HEK293 (cell line): ENCODE measurements around the gene BRD1.
A peak's percentile ranks its signal among the peaks of the same experiment; 100 is the strongest.

Experiments used
- CTCF ChIA-PET: fragments of 350-600 bp; formaldehyde crosslinking; extraction: SDS; loops from one replicate; lab custom pipeline; 2021; ENCODE audit warnings: antibody characterized with exemption; lab: Yijun Ruan, JAX
- POLR2A ChIA-PET: fragments of 300-600 bp; formaldehyde crosslinking; extraction: SDS; loops from one replicate; lab custom pipeline; 2020; ENCODE audit warnings: antibody characterized with exemption, inconsistent platforms; lab: Yijun Ruan, JAX
- H3K27ac ChIP-seq: fragments of 200-500 bp; sonication (Bioruptor generic); 2 replicates; pipeline ENCODE4 v1.5.1; 2014; ENCODE audit warnings: low read depth, low read length, control low read depth, inconsistent platforms; ENCODE audit errors: extremely low read depth
- H3K36me3 ChIP-seq, 2 experiments: fragments of 200-500 bp in 1 of 2; sonication (Bioruptor generic) in 1 of 2; 1 replicate in 1 of 2; 2 replicates in 1 of 2; pipeline ENCODE4 v1.5.1; 2014 to 2017; ENCODE audit warnings: inconsistent platforms in 2 of 2, low read length in 2 of 2; ENCODE audit not compliant: control insufficient read depth in 2 of 2, insufficient read depth in 1 of 2
- H3K4me1 ChIP-seq: fragments of 200-500 bp; sonication (Bioruptor generic); 2 replicates; pipeline ENCODE4 v1.5.1; 2014; ENCODE audit warnings: mild to moderate bottlenecking, low read length, inconsistent platforms; ENCODE audit not compliant: control insufficient read depth, insufficient read depth
- H3K4me3 ChIP-seq: 2 replicates; pipeline ENCODE4 v1.5.1; 2011; ENCODE audit warnings: low read depth, mild to moderate bottlenecking, control low read depth, low read length, moderate library complexity
- H3K9me3 ChIP-seq: fragments of 200-500 bp; sonication (Bioruptor generic); 2 replicates; pipeline ENCODE4 v1.5.1; 2014; ENCODE audit warnings: low read depth, low read length, inconsistent platforms; ENCODE audit not compliant: control insufficient read depth, insufficient read depth
- ATF2 ChIP-seq: fragments of 450-650 bp; formaldehyde crosslinking; IDR thresholded peaks from 2 replicates; pipeline ENCODE4 v1.5.1; 2016; ENCODE audit warnings: missing biosample characterization, missing genetic modification characterization, low read depth
- GLIS1 ChIP-seq: fragments of 450-650 bp; formaldehyde crosslinking; IDR thresholded peaks from 2 replicates; pipeline ENCODE4 v1.5.1; 2016; ENCODE audit warnings: missing biosample characterization, missing genetic modification characterization
- HIC1 ChIP-seq: fragments of 450-650 bp; formaldehyde crosslinking; IDR thresholded peaks from 2 replicates; pipeline ENCODE4 v1.5.1; 2016; ENCODE audit warnings: missing biosample characterization, missing genetic modification characterization
- HOXD13 ChIP-seq: sonication (generic); formaldehyde crosslinking; IDR thresholded peaks from 2 replicates; pipeline ENCODE4 v1.8.0; 2022; ENCODE audit warnings: missing genetic modification reagents, borderline replicate concordance
- SALL2 ChIP-seq: fragments of 450-650 bp; formaldehyde crosslinking; IDR thresholded peaks from 2 replicates; pipeline ENCODE4 v1.5.0; 2017; ENCODE audit warnings: missing biosample characterization, mild to moderate bottlenecking, missing genetic modification characterization, borderline replicate concordance
- SP3 ChIP-seq: fragments of 450-650 bp; formaldehyde crosslinking; IDR thresholded peaks from 2 replicates; pipeline ENCODE4 v1.5.1; 2016; ENCODE audit warnings: missing biosample characterization, missing genetic modification characterization
- SP7 ChIP-seq: fragments of 450-650 bp; formaldehyde crosslinking; IDR thresholded peaks from 2 replicates; pipeline ENCODE4 v1.5.1; 2016; ENCODE audit warnings: missing biosample characterization, missing genetic modification characterization
- ZBTB11 ChIP-seq: fragments of 450-650 bp; formaldehyde crosslinking; conservative IDR thresholded peaks from 2 replicates; pipeline ENCODE4 v1.5.1; 2016; ENCODE audit warnings: low read depth, missing biosample characterization, missing genetic modification characterization
- ZFP69B ChIP-seq: fragments of 450-650 bp; formaldehyde crosslinking; IDR thresholded peaks from 2 replicates; pipeline ENCODE4 v1.5.1; 2016; ENCODE audit warnings: missing biosample characterization, missing genetic modification characterization
- ZNF157 ChIP-seq: fragments of 450-650 bp; formaldehyde crosslinking; IDR thresholded peaks from 2 replicates; pipeline ENCODE4 v1.5.1; 2016; ENCODE audit warnings: missing biosample characterization, missing genetic modification characterization
- ZNF501 ChIP-seq: fragments of 450-650 bp; formaldehyde crosslinking; IDR thresholded peaks from 2 replicates; pipeline ENCODE4 v1.5.1; 2016; ENCODE audit warnings: missing biosample characterization, missing genetic modification characterization
- ZNF549 ChIP-seq: fragments of 450-650 bp; IDR thresholded peaks from 2 replicates; pipeline ENCODE4 v1.5.1; 2018; ENCODE audit warnings: missing biosample characterization, missing genetic modification characterization, mild to moderate bottlenecking, inconsistent platforms, moderate library complexity
- ZNF558 ChIP-seq: fragments of 450-650 bp; formaldehyde crosslinking; IDR thresholded peaks from 2 replicates; pipeline ENCODE4 v1.5.1; 2016; ENCODE audit warnings: missing biosample characterization, missing genetic modification characterization
- ZNF585B ChIP-seq: fragments of 450-650 bp; formaldehyde crosslinking; IDR thresholded peaks from 2 replicates; pipeline ENCODE4 v1.5.1; 2016; ENCODE audit warnings: missing biosample characterization, missing genetic modification characterization
- ZNF639 ChIP-seq: fragments of 450-650 bp; formaldehyde crosslinking; IDR thresholded peaks from 2 replicates; pipeline ENCODE4 v1.5.1; 2016; ENCODE audit warnings: missing biosample characterization, missing genetic modification characterization
- ZNF664 ChIP-seq: fragments of 450-650 bp; formaldehyde crosslinking; IDR thresholded peaks from 2 replicates; pipeline ENCODE4 v1.5.1; 2016; ENCODE audit warnings: missing biosample characterization, missing genetic modification characterization
- ZNF670 ChIP-seq: fragments of 450-650 bp; formaldehyde crosslinking; IDR thresholded peaks from 2 replicates; pipeline ENCODE4 v1.5.1; 2016; ENCODE audit warnings: missing biosample characterization, missing genetic modification characterization, low read depth
- ZNF692 ChIP-seq: fragments of 450-650 bp; formaldehyde crosslinking; IDR thresholded peaks from 2 replicates; pipeline ENCODE4 v1.5.1; 2016; ENCODE audit warnings: missing biosample characterization, missing genetic modification characterization
- ZNF791 ChIP-seq: fragments of 450-650 bp; formaldehyde crosslinking; IDR thresholded peaks from 2 replicates; pipeline ENCODE4 v1.5.1; 2016; ENCODE audit warnings: missing biosample characterization, missing genetic modification characterization

The BRD1 gene

GRCh38 chr22:49746065-49746464 lies 81.6 kb downstream of the BRD1 start:
- ChIA-PET POLR2A (no interaction called here), CTCF (no interaction called here)
- Histone ChIP-seq H3K4me3 (no peak overlapping the region), H3K4me1 (no peaks in the 10 kb centered on the region), H3K27ac (no peak overlapping the region), H3K9me3 (peaks cover 2% of the 10 kb centered on the region; the same call in 1 of the 2 replicates), H3K36me3 (no peaks in the 10 kb centered on the region)
- TF ChIP-seq ZNF558 (tag by site-specific recombination) (no peak), ZNF791 (tag by site-specific recombination) (no peak), SALL2 (no peak)

- Histone ChIP-seq H3K27ac (no peak overlapping the region), H3K4me3 (no peak overlapping the region), H3K4me1 (no peaks in the 10 kb centered on the region), H3K9me3 (peaks cover 2% of the 10 kb centered on the region; the same call in 1 of the 2 replicates), H3K36me3 (no peaks in the 10 kb centered on the region)
- ChIA-PET POLR2A (no interaction called here), CTCF (interaction anchor here (0.6 kb wide), 1 partner anchor 223 kb away, joined by 3 read pairs; no protein-coding TSS in a partner anchor)
- no peak for TF ChIP-seq HIC1 (tag by site-specific recombination)
- no peak for TF ChIP-seq ZBTB11 (tag by site-specific recombination)
- no peak for TF ChIP-seq HOXD13 (CRISPR knock-in tag)
- peak; percentile 79 for TF ChIP-seq ZNF585B (tag by site-specific recombination)
- TF ChIP-seq ZNF501 (tag by site-specific recombination), result no peak
- TF ChIP-seq, all 188 proteins: peak for 1
These were observed 87.4 kb downstream of the BRD1 start for GRCh38 chr22:49740242-49740641.

- no peak overlapping the region for H3K27ac ChIP-seq
- H3K4me3 ChIP-seq, result no peak overlapping the region
- H3K36me3 ChIP-seq, result no peaks in the 10 kb centered on the region
- no peaks in the 10 kb centered on the region; the same call in 1 of the 2 replicates for H3K9me3 ChIP-seq
- TF ChIP-seq ZFP69B (tag by site-specific recombination), result no peak
- TF ChIP-seq SP7, result no peak
- no peak for TF ChIP-seq GLIS1 (tag by site-specific recombination)
- TF ChIP-seq SP3 (tag by site-specific recombination), result no peak
- TF ChIP-seq ATF2 (tag by site-specific recombination), result no peak
- no peak for TF ChIP-seq ZNF639
- no peak for TF ChIP-seq ZNF670 (tag by site-specific recombination)
- no peak for TF ChIP-seq ZNF549
- no peak for TF ChIP-seq ZNF692 (tag by site-specific recombination)
- no peak for TF ChIP-seq ZNF664 (tag by site-specific recombination)
- no peak for TF ChIP-seq ZNF157
- ChIA-PET POLR2A (no interaction called here), CTCF (no interaction called here)
- H3K4me1 ChIP-seq, result no peaks in the 10 kb centered on the region
These were observed 88.5 kb downstream of the BRD1 start for GRCh38 chr22:49739138-49739537.
